Thyroid gland (tissue), 4 donors: Measurements from ENCODE around the gene C1QL1. TPM values are rescaled to one million over a fixed set of nuclear protein-coding genes. Genes with fewer than 3 reads are reported as not detected.
A peak's percentile ranks its signal among the peaks of the same experiment; 100 is the strongest.

Source experiments
- DNase-seq, 2 donors: peaks; one replicate each; pipeline ENCODE4 v3.0.0-alpha.2; 2019
- H3K27ac ChIP-seq, 3 donors: fragments of 200-600 bp; sonication (generic); 1 replicate in 2 of 3; 2 replicates in 1 of 3; pipeline ENCODE4 v1.5.1; 2016 to 2019; ENCODE audit warnings: mild to moderate bottlenecking in 1 of 3, moderate library complexity in 1 of 3
- H3K27me3 ChIP-seq: fragments of 200-600 bp; sonication (generic); one replicate; pipeline ENCODE4 v1.5.1; 2019
- H3K36me3 ChIP-seq, 2 donors: fragments of 200-600 bp; sonication (generic); one replicate each; pipeline ENCODE4 v1.5.1; 2016 to 2019
- H3K4me1 ChIP-seq, 2 donors: fragments of 200-600 bp; sonication (generic); one replicate each; pipeline ENCODE4 v1.5.1; 2017 to 2019
- H3K4me3 ChIP-seq, 3 donors: fragments of 200-600 bp; sonication (generic); replicated peaks in 1 of 3; 1 replicate in 2 of 3; 2 replicates in 1 of 3; pipeline ENCODE4 v1.5.1; 2016; ENCODE audit warnings: mild to moderate bottlenecking in 1 of 3
- H3K9me3 ChIP-seq: fragments of 200-600 bp; sonication (generic); one replicate; pipeline ENCODE4 v1.5.1; 2017
- POLR2A ChIP-seq, 2 donors: fragments of 450-650 bp; IDR thresholded peaks; one replicate each; pipeline ENCODE4 v1.6.1; 2017; ENCODE audit warnings: antibody characterized with exemption in 2 of 2, mild to moderate bottlenecking in 2 of 2, moderate library complexity in 1 of 2
- WGBS, 2 donors: methylation state at CpG; one replicate each; pipeline ENCODE4 v1.1.5; 2017; 5-methylcytosine and 5-hydroxymethylcytosine counted together
- intact Hi-C: fragments of 100-400 bp; cut with DNase I; formaldehyde crosslinking; loops from one replicate; pipeline ENCODE4 v1.15.1; 2023
- total RNA-seq, 4 donors: library from RNA; depleted of rRNA; stranded (reverse); fragments of >200 nt; gene quantifications; one replicate each; pipeline ENCODE4 v1.2.3, GENCODE V29; 2016
- TF ChIP-seq, protein P1 (sequence below), 6 experiments: fragments of 200-600 bp in 3 of 6; fragments of 450-650 bp in 3 of 6; sonication (generic) in 3 of 6; IDR thresholded peaks; one replicate each; pipeline ENCODE4 v1.5.1; 2016 to 2019; ENCODE audit warnings: antibody characterized with exemption in 6 of 6, mild to moderate bottlenecking in 2 of 6, inconsistent platforms in 1 of 6, moderate library complexity in 1 of 6

Gene C1QL1
- total RNA-seq, 4 donors from 2014 or later = 0.59 to 0.75 TPM; not detected in 2

- intact Hi-C loops = loop anchor here (5.0 to 10.0 kb wide), 3 partner anchors 101 to 273 kb away; no protein-coding TSS in a partner anchor
- Histone ChIP-seq H3K27ac (no peak overlapping the region), H3K9me3 (no peaks in the 10 kb centered on the region), H3K27me3 (no peaks in the 10 kb centered on the region), H3K4me1 (peaks cover 5 to 21% of the 10 kb centered on the region in 2 donors), H3K36me3 (no peaks in the 10 kb centered on the region), H3K4me3 (no peak overlapping the region)
- no peak for DNase-seq
- no peak for TF ChIP-seq POLR2A (IDR thresholded peaks at IDR 0.05)
- TF ChIP-seq, protein P1, sequence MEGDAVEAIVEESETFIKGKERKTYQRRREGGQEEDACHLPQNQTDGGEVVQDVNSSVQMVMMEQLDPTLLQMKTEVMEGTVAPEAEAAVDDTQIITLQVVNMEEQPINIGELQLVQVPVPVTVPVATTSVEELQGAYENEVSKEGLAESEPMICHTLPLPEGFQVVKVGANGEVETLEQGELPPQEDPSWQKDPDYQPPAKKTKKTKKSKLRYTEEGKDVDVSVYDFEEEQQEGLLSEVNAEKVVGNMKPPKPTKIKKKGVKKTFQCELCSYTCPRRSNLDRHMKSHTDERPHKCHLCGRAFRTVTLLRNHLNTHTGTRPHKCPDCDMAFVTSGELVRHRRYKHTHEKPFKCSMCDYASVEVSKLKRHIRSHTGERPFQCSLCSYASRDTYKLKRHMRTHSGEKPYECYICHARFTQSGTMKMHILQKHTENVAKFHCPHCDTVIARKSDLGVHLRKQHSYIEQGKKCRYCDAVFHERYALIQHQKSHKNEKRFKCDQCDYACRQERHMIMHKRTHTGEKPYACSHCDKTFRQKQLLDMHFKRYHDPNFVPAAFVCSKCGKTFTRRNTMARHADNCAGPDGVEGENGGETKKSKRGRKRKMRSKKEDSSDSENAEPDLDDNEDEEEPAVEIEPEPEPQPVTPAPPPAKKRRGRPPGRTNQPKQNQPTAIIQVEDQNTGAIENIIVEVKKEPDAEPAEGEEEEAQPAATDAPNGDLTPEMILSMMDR (IDR thresholded peaks at IDR 0.05) = no peak
- WGBS, 2 donors = 63 to 64% methylated on average over 11 of the region's 11 CpGs
Measured at GRCh38 chr17:44921122-44921882, 46.8 kb downstream of the C1QL1 start.

DNA sequence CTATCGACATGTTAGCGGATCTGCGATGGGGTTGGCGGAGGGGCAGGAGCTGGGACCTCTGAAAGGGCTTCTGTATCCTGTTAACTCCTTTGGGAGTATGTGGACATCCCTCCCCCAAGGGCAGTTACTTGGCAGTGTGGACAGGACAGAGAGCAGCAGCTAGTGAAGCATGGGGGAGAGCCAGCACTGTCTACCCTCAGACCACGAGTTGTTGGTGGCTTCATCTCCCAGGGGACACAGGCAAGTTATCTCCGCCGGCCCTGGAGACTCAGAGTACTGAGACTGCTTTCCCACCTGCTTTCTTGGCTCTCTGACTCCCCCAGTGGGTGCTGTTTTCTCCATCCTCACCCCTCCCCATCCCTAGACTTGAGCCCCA is 47.5 kb downstream of the C1QL1 start:
- TF ChIP-seq, protein P1 (IDR thresholded peaks at IDR 0.05) = no peak
- TF ChIP-seq POLR2A (IDR thresholded peaks at IDR 0.05) = no peak
- WGBS, 2 donors = 43 to 69% methylated on average over 5 to 7 of the region's 7 CpGs
- intact Hi-C loops = loop anchor here (5.0 to 10.0 kb wide), 3 partner anchors 102 to 274 kb away; no protein-coding TSS in a partner anchor

GRCh38 chr17:44919885-44920564 is 48.1 kb downstream of the C1QL1 start:
- Histone ChIP-seq H3K4me1 (peaks cover 7 to 34% of the 10 kb centered on the region in 2 donors), H3K4me3 (no peak overlapping the region), H3K36me3 (no peaks in the 10 kb centered on the region), H3K9me3 (no peaks in the 10 kb centered on the region), H3K27ac (no peak overlapping the region), H3K27me3 (no peaks in the 10 kb centered on the region)
- intact Hi-C loops = loop anchor here (5.0 to 10.0 kb wide), 3 partner anchors 102 to 275 kb away; no protein-coding TSS in a partner anchor
- TF ChIP-seq, protein P1 (IDR thresholded peaks at IDR 0.05) = peak; percentile 52 to 93 (median 86)
- TF ChIP-seq POLR2A (IDR thresholded peaks at IDR 0.05) = no peak
- WGBS, 2 donors = 15% methylated on average over 9 of the region's 9 CpGs
- peak; percentile 92 to 93 for DNase-seq

More for the DNA sequence above, 47.5 kb downstream of the C1QL1 start:
- peaks cover 7 to 28% of the 10 kb centered on the region in 2 donors for H3K4me1 ChIP-seq
- no peaks in the 10 kb centered on the region for H3K9me3 ChIP-seq
- no peaks in the 10 kb centered on the region for H3K36me3 ChIP-seq
- no peak overlapping the region for H3K4me3 ChIP-seq
- no peak overlapping the region for H3K27ac ChIP-seq
- no peak for DNase-seq
- no peaks in the 10 kb centered on the region for H3K27me3 ChIP-seq

DNA sequence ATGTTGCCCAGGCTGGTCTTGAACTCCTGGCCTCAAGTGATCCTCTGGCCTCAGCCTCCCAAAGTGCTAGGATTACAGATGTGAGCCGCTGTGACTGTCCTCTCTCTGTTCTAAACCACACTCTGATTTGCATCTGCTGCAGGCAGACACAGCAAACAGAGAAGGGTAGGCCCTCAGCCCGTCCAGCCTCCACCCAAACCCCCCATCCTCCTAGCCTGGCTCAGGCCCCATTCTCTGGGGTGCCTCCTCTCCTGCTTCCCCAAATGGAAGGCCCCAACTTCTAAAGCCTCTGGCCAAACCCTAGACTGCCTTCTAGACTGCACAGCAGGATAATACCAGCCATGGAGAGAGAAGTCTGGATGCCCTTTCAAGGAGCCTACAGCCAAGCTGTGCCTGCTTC is 48.7 kb downstream of the C1QL1 start:
- Histone ChIP-seq H3K36me3 (no peaks in the 10 kb centered on the region), H3K4me1 (peaks cover 7 to 39% of the 10 kb centered on the region in 2 donors), H3K4me3 (no peak overlapping the region), H3K27me3 (no peaks in the 10 kb centered on the region), H3K27ac (no peak overlapping the region), H3K9me3 (no peaks in the 10 kb centered on the region)
- intact Hi-C loops = no loop called here
- 68 to 88% methylated on average over 2 of the region's 2 CpGs for WGBS, 2 donors
- TF ChIP-seq, protein P1 (IDR thresholded peaks at IDR 0.05) = no peak
- TF ChIP-seq POLR2A (IDR thresholded peaks at IDR 0.05) = no peak
- no peak for DNase-seq

- Histone ChIP-seq H3K36me3 (no peaks in the 10 kb centered on the region), H3K4me3 (no peak overlapping the region), H3K27ac (peak overlapping the region in 2 of 3 donors; percentile 61 to 74), H3K27me3 (no peaks in the 10 kb centered on the region), H3K9me3 (no peaks in the 10 kb centered on the region), H3K4me1 (peaks cover 7 to 44% of the 10 kb centered on the region in 2 donors)
- no peak for DNase-seq
- WGBS, 2 donors = 95 to 99% methylated on average over 2 of the region's 2 CpGs
- no peak for TF ChIP-seq POLR2A (IDR thresholded peaks at IDR 0.05)
- intact Hi-C loops = no loop called here
Measured at GRCh38 chr17:44918006-44918405, 50.1 kb downstream of the C1QL1 start.
